GM18502 (cell line): ENCODE data around the gene SHROOM1.
"Not testable (repeated sequence)": the region's sequence is repeated elsewhere in the genome, so short reads cannot be mapped to it uniquely, and the experiment has no call there.

Experiments
- ATAC-seq: cut with Tn5 transposase; IDR thresholded peaks from one replicate; pipeline ENCODE4 v1.9.1; 2021; ENCODE audit warnings: mild to moderate bottlenecking; ENCODE audit not compliant: unreplicated experiment, poor library complexity

SHROOM1 gene, protein sequence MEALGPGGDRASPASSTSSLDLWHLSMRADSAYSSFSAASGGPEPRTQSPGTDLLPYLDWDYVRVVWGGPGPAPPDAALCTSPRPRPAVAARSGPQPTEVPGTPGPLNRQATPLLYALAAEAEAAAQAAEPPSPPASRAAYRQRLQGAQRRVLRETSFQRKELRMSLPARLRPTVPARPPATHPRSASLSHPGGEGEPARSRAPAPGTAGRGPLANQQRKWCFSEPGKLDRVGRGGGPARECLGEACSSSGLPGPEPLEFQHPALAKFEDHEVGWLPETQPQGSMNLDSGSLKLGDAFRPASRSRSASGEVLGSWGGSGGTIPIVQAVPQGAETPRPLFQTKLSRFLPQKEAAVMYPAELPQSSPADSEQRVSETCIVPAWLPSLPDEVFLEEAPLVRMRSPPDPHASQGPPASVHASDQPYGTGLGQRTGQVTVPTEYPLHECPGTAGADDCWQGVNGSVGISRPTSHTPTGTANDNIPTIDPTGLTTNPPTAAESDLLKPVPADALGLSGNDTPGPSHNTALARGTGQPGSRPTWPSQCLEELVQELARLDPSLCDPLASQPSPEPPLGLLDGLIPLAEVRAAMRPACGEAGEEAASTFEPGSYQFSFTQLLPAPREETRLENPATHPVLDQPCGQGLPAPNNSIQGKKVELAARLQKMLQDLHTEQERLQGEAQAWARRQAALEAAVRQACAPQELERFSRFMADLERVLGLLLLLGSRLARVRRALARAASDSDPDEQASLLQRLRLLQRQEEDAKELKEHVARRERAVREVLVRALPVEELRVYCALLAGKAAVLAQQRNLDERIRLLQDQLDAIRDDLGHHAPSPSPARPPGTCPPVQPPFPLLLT

DNA sequence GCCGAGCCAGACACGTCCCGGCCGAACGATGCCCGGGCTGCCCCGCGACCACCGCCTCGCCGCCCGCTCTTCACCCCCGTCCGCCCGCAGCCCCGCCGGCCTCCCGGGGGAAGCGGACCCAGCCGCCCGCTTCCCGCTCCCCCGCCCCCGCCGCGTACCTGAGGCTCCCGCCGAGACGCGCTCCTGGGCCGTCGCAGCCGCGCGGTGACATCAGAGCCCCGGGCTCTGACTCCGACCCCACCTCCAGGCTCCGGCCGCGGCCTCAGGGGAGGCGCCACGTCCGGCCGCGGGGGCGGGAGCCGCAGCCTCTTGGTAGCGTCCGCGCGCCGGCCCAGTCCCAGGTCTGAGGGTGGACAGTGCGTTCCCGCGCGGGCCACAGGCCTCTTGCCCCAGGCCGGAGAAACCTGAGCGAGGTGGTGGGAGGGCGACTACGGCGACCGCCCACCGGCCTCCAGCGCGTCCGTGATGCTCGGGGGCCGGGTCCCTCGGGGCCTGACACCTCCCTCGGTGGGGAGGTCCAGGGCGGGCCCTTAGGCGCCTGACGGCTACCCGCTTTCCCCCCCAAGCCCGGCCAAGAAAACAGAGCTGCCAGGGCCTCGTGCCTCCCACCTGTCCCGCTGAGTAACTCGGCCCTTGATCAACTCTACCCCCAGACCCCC is at the start of gene SHROOM1:
TSS of gene SHROOM1 (minus strand) at position 212 of the 659 bp plus-strand sequence. CDS start 4,507 bp downstream, outside the sequence.
- ATAC-seq, result peak; percentile 68

DNA sequence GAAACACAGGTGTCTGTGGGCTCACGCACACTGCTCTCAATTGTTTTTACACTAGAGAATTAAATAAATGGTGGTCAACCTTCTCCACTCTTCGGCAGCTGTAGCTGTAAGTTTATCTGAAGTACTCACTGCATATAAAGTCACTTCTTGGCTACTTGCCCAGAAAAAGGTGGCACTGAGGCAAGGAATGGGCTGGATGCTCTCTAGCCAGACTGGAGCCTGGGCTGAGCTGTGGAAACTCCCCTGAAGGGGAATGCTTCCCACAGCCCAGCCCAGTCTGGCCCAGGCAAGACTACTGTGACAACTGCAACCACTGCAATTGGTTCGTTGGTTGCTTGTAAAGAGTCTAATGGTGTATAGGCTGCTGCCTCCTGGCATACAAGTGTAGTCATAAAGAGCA is 47.5 kb upstream of the SHROOM1 start:
- ATAC-seq, result no peak

GRCh38 chr5:132877466-132877865 is 47.0 kb upstream of the SHROOM1 start:
- ATAC-seq, result no peak

DNA sequence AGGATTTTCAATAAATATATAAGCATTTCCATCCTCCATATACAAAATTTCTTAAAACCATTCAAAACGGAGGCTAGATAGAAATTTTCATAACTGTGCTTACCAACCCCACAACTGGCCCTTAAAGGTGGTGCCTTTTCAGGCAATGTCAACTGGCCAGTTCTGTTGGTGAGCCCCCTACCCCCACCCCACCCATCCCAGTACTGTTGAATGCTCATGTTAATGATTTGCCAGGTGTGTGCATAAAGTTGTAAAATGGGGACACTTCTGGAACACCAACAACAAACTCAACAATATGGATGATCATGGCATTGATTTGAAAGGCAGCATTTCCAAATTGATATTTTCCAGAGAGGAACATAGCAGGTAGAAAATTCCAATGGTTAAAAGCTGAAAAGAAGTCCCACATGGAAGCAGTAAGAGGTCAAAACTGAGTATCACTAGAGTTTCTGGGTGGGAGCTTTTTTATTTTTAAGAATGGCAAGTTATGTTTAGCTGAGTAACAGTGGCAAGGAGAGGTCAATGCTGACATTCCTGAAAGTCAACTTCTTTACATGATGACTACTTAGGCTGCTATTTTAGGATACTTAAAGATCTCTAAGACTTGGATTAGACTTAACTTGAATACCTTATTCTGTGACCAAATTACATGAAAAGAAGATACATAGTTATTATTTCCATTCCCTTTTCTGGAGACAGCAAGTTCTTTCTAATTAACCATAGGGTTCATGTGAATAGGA is 45.7 kb upstream of the SHROOM1 start:
- ATAC-seq, result no peak

GRCh38 chr5:132873930-132874271 is 43.5 kb upstream of the SHROOM1 start:
- no peak for ATAC-seq

- ATAC-seq, result no peak
These were observed 42.9 kb upstream of the SHROOM1 start, which contains the start of gene LEAP2 for GRCh38 chr5:132873119-132873929. Gene LEAP2 (plus strand): TSS chr5:132873668. CDS start chr5:132873695, 27 bp downstream.

DNA sequence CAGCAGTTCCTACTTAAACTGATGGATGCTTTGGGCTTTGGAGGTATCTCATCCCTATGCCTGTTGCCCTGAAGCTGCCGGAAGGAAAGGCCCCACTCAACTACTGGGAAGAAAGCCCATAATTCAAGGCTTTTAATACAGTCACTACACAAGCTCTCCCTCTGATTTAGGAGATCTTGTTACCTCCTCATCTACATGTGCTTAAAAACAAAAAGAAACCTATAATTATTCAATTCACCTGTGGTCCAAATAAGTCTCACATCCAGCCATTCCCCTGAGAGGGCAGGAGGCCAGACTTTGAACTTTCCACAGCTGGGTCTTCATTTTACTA is 42.3 kb upstream of the SHROOM1 start:
- ATAC-seq, result no peak

GRCh38 chr5:132871459-132872284 is 41.2 kb upstream of the SHROOM1 start:
- no peak for ATAC-seq

DNA sequence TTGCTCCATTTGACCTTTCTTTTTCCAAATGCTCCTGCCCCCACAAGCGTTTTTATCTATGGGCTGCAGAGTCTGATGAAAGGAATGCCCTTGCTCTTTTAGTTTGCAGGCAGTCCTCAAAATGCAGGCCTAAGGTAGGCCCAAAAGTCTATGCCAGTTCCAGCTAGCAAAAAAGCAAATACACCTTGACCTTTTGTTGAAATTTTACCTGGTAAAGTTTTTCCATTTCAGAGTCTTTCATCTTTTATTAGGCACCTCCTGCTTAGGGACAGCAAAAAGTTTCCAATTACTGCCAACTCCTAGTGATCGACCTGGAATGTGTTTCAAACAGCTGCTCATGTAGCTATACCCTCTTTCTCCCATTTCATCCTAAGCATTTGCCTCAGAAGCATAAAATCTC is 40.4 kb upstream of the SHROOM1 start:
- ATAC-seq, result no peak

DNA sequence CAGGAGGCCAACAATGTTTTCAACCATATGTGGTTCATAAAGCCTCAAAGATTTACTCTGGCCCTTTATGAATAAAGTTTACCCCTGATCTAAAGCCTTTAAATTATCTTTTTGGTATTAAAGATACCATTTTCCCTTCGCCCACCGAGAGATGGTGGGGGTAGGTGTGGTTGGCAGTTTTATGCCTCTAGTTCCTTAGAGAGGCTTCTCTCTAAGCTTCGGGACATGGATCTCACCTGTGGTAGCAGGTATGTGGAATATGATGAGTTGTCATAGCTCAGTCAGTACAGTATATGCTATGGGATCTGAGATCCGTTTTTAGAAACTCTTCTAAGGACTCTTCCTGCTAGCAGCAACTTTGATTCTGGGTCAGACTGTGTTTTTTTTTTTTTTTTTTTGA is 38.3 kb upstream of the SHROOM1 start:
- no peak for ATAC-seq

GRCh38 chr5:132867046-132867451 is 36.6 kb upstream of the SHROOM1 start:
- no peak for ATAC-seq

DNA sequence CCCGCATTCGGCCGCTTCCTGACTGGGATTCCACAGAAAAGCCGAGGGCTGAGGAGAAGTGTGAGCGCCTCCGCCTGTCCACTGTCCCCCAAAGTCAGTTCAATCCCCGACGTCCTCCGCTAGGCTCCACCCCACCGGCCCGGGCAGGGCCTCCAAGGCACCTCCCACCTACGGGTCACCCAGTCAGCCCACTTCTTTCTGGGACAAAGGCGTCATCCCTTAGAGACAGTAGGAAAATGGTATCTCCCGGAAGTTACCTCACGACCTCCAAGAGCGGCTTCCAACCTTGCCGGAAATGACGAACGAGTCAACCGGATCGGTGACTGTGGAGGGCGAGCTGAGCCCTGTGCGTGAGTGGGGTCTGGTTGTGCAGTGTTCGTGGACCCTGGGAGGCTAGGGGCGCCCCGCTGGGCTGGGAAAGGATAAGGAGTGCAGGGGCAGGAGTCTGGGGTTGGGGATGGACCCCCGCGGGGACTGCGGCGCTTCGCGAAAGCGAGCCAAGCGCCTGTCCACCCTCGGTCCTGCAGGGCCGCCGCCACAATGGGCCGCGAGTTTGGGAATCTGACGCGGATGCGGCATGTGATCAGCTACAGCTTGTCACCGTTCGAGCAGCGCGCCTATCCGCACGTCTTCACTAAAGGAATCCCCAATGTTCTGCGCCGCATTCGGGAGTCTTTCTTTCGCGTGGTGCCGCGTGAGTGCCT is 36.0 kb upstream of the SHROOM1 start, which contains the start of the genes GDF9 and UQCRQ:
TSS of gene GDF9 (minus strand) at position 128 of the 704 bp plus-strand sequence. CDS start 1,936 bp downstream, outside the sequence.
TSS of gene UQCRQ (plus strand) at position 301 of the 704 bp plus-strand sequence. CDS start at position 541, 240 bp downstream.
- peak; percentile 97 for ATAC-seq

DNA sequence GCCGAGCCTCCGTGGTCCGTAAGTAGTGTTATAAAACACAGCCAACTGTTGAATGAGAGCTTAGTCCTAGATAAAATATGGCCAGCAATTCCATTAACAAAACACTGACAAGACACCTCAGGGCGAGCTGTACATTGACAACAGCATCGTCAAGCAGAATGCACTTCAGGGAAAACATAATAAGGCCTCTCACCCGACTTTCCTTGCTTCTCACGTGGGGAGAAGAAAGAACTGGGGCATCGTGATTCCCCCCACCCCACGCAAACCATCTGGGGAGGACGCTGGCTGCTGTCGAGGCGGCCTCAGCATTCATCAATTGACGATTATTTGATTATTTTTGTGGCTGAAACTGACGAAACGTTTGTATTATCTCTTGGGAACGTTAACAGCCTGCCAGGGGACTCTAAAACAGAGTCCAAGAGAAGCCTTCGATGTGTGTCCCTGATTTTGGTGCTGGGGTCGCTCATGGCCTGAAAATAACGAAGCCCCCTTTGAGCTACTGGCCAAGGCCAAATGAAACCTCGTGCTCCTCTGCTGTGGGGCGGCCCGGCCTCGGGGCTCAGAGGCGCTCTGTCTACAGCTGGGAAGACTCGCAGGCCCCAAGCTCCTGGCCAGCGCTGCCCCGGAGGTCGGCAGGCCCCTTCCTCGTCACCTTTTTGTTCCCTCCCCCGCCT is 35.4 kb upstream of the SHROOM1 start:
- ATAC-seq, result peak; percentile 29

GRCh38 chr5:132860742-132861141 is 30.3 kb upstream of the SHROOM1 start:
- no peak for ATAC-seq

- no peak for ATAC-seq
These were observed 29.5 kb upstream of the SHROOM1 start for GRCh38 chr5:132859889-132860437.

DNA sequence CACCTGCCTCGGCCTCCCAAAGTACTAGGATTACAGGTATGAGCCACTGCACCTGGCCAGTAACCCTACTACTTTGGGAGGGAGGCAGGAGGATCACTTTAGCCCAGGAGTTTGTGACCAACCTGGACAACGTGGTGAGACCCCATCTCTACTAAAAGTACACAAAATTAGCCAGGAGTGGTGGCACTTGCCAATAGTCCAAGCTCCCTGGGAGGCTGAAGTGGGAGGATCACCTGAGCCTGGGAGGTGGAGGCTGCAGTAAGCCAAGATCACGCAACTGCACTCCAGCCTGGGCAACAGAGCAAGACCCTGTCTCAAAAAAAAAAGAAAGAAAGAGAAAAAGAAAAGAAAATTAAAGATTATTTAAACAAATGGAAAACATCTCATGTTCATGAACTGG is 25.6 kb upstream of the SHROOM1 start:
- no peak for ATAC-seq

DNA sequence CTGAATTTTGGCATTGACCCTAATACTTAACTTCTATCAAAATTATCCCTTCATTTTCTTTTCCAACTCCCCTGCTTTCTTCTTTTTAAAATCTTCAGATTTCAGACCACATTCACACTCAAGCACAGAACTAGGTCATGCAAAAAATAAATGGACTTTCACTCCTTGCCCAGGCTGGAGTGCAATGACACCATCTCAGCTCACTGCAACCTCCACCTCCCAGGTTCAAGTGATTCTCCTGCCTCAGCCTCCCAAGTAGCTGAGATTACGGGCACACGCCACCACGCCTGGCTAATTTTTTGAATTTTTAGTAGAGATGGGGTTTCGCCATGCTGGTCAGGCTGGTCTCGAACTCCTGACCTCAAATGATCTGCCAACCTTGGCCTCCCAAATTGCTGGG is 24.5 kb upstream of the SHROOM1 start:
- not testable (repeated sequence) for ATAC-seq
